ENCODE measurements around the gene KTN1. TPM values are rescaled to one million over a fixed set of nuclear protein-coding genes. Genes with fewer than 3 reads are reported as not detected.
A peak's percentile ranks its signal among the peaks of the same experiment; 100 is the strongest.

KTN1 gene
- 100 to 1,000 TPM in 4 of 8 experiments, 10 to 100 TPM in 4; 61.4 to 201 (median 93.5) TPM for total RNA-seq

GRCh38 chr14:55579724-55580469 lies at the start of gene KTN1:
TSS of gene KTN1 (plus strand) at chr14:55580207. CDS start at chr14:55612049, 31,842 bp downstream.
- Histone ChIP-seq H3K4me3 (peak within 1 kb of the TSS; percentile 65 to 94 (median 73)), H3K27ac (peak within 1 kb of the TSS; percentile 76 to 90), H3K4me1 (replicated peaks in 1 of 2) (peaks cover 10 to 16% of the 10 kb centered on the region in 2 donors)
- WGBS, 10 experiments: 0 to 1% (median 0%) methylated on average over 2 to 11 of the region's 96 CpGs; no CpG with 5 or more reads in 6 of the 10 experiments
- in situ Hi-C loops (cut with MboI; ENCODE audit: low pct_unique_long_range_greater_than_20kb in 2 of 9, low sequenced_read_pairs in 9 of 9, unreplicated experiment in 9 of 9): loop anchor here in 1 of 9 experiments (25.0 kb wide), 1 partner anchor 143 kb away; the partner anchor contains the start of gene TBPL2
- peak; percentile 78 to 92 (median 88) for ATAC-seq (replicated peaks in 6 of 8)

GRCh38 chr14:55530464-55530863 lies 49.5 kb upstream of the KTN1 start:
- in situ Hi-C loops (cut with MboI; ENCODE audit: low pct_unique_long_range_greater_than_20kb in 2 of 9, low sequenced_read_pairs in 9 of 9, unreplicated experiment in 9 of 9): no loop called here
- ATAC-seq (replicated peaks in 6 of 8): no peak
- no peaks in the 10 kb centered on the region for H3K4me1 ChIP-seq (replicated peaks in 1 of 2)
- no peak overlapping the region for H3K27ac ChIP-seq
- H3K4me3 ChIP-seq: no peak overlapping the region
- WGBS, 10 experiments: 80 to 100% (median 93%) methylated on average over 1 to 2 of the region's 3 CpGs; no CpG with 5 or more reads in 6 of the 10 experiments

GRCh38 chr14:55532645-55533344 lies 47.2 kb upstream of the KTN1 start:
- in situ Hi-C loops (cut with MboI; ENCODE audit: low pct_unique_long_range_greater_than_20kb in 2 of 9, low sequenced_read_pairs in 9 of 9, unreplicated experiment in 9 of 9): no loop called here
- 43 to 100% (median 68%) methylated on average over 2 to 5 of the region's 7 CpGs; no CpG with 5 or more reads in 1 of the 10 experiments for WGBS, 10 experiments
- ATAC-seq (replicated peaks in 6 of 8): no peak
- no peaks in the 10 kb centered on the region for H3K4me1 ChIP-seq (replicated peaks in 1 of 2)
- H3K4me3 ChIP-seq: no peak overlapping the region
- H3K27ac ChIP-seq: no peak overlapping the region

- ATAC-seq (replicated peaks in 6 of 8): no peak
- Histone ChIP-seq H3K27ac (no peak overlapping the region), H3K4me3 (no peak overlapping the region), H3K4me1 (replicated peaks in 1 of 2) (no peaks in the 10 kb centered on the region)
- 57 to 100% (median 78%) methylated on average over 1 to 5 of the region's 5 CpGs; no CpG with 5 or more reads in 1 of the 10 experiments for WGBS, 10 experiments
- in situ Hi-C loops (cut with MboI; ENCODE audit: low pct_unique_long_range_greater_than_20kb in 2 of 9, low sequenced_read_pairs in 9 of 9, unreplicated experiment in 9 of 9): no loop called here
Observed at GRCh38 chr14:55533960-55534359, 46.0 kb upstream of the KTN1 start.

- no peak overlapping the region for H3K4me3 ChIP-seq
- H3K27ac ChIP-seq: no peak overlapping the region
- in situ Hi-C loops (cut with MboI; ENCODE audit: low pct_unique_long_range_greater_than_20kb in 2 of 9, low sequenced_read_pairs in 9 of 9, unreplicated experiment in 9 of 9): no loop called here
- H3K4me1 ChIP-seq (replicated peaks in 1 of 2): no peaks in the 10 kb centered on the region
- peak in 2 of 8 experiments; percentile 56 to 82 for ATAC-seq (replicated peaks in 6 of 8)
- WGBS, 10 experiments: 54 to 100% (median 67%) methylated on average over 1 to 2 of the region's 2 CpGs; no CpG with 5 or more reads in 1 of the 10 experiments
Observed at GRCh38 chr14:55535516-55536203, 44.3 kb upstream of the KTN1 start.

GRCh38 chr14:55536204-55536708 lies 43.8 kb upstream of the KTN1 start:
- peak in 2 of 8 experiments; percentile 29 to 58 for ATAC-seq (replicated peaks in 6 of 8)
- in situ Hi-C loops (cut with MboI; ENCODE audit: low pct_unique_long_range_greater_than_20kb in 2 of 9, low sequenced_read_pairs in 9 of 9, unreplicated experiment in 9 of 9): no loop called here
- Histone ChIP-seq H3K4me3 (no peak overlapping the region), H3K4me1 (replicated peaks in 1 of 2) (no peaks in the 10 kb centered on the region), H3K27ac (no peak overlapping the region)

- no peaks in the 10 kb centered on the region for H3K4me1 ChIP-seq (replicated peaks in 1 of 2)
- H3K4me3 ChIP-seq: no peak overlapping the region
- no peak for ATAC-seq (replicated peaks in 6 of 8)
- H3K27ac ChIP-seq: no peak overlapping the region
- in situ Hi-C loops (cut with MboI; ENCODE audit: low pct_unique_long_range_greater_than_20kb in 2 of 9, low sequenced_read_pairs in 9 of 9, unreplicated experiment in 9 of 9): no loop called here
Observed at GRCh38 chr14:55537782-55538181, 42.2 kb upstream of the KTN1 start.

- no peak for ATAC-seq (replicated peaks in 6 of 8)
Observed at GRCh38 chr14:55539975-55540374, 40.0 kb upstream of the KTN1 start.

GRCh38 chr14:55540847-55541773 lies 38.9 kb upstream of the KTN1 start:
- H3K27ac ChIP-seq: no peak overlapping the region
- ATAC-seq (replicated peaks in 6 of 8): peak in 2 of 8 experiments; percentile 65 to 84

More at GRCh38 chr14:55539975-55540374, 40.0 kb upstream of the KTN1 start:
- Histone ChIP-seq H3K4me3 (no peak overlapping the region), H3K4me1 (replicated peaks in 1 of 2) (no peaks in the 10 kb centered on the region), H3K27ac (no peak overlapping the region)
- WGBS, 10 experiments: 90 to 100% (median 100%) methylated on average over 1 to 2 of the region's 2 CpGs; no CpG with 5 or more reads in 3 of the 10 experiments
- in situ Hi-C loops (cut with MboI; ENCODE audit: low pct_unique_long_range_greater_than_20kb in 2 of 9, low sequenced_read_pairs in 9 of 9, unreplicated experiment in 9 of 9): no loop called here

GRCh38 chr14:55545779-55546178 lies 34.2 kb upstream of the KTN1 start:
- no peaks in the 10 kb centered on the region for H3K4me1 ChIP-seq (replicated peaks in 1 of 2)
- in situ Hi-C loops (cut with MboI; ENCODE audit: low pct_unique_long_range_greater_than_20kb in 2 of 9, low sequenced_read_pairs in 9 of 9, unreplicated experiment in 9 of 9): no loop called here
- H3K4me3 ChIP-seq: no peak overlapping the region
- no peak for ATAC-seq (replicated peaks in 6 of 8)
- no peak overlapping the region for H3K27ac ChIP-seq
- 0 to 100% (median 61%) methylated on average over 1 of the region's 1 CpG; no CpG with 5 or more reads in 1 of the 10 experiments for WGBS, 10 experiments

More at GRCh38 chr14:55540847-55541773, 38.9 kb upstream of the KTN1 start:
- 70 to 94% (median 84%) methylated on average over 2 to 5 of the region's 5 CpGs for WGBS, 10 experiments
- in situ Hi-C loops (cut with MboI; ENCODE audit: low pct_unique_long_range_greater_than_20kb in 2 of 9, low sequenced_read_pairs in 9 of 9, unreplicated experiment in 9 of 9): no loop called here
- Histone ChIP-seq H3K4me3 (no peak overlapping the region), H3K4me1 (replicated peaks in 1 of 2) (no peaks in the 10 kb centered on the region)

GRCh38 chr14:55546212-55546874 lies 33.7 kb upstream of the KTN1 start:
- Histone ChIP-seq H3K4me3 (no peak overlapping the region), H3K4me1 (replicated peaks in 1 of 2) (no peaks in the 10 kb centered on the region), H3K27ac (no peak overlapping the region)
- in situ Hi-C loops (cut with MboI; ENCODE audit: low pct_unique_long_range_greater_than_20kb in 2 of 9, low sequenced_read_pairs in 9 of 9, unreplicated experiment in 9 of 9): no loop called here
- 88 to 100% (median 100%) methylated on average over 1 to 3 of the region's 3 CpGs; no CpG with 5 or more reads in 1 of the 10 experiments for WGBS, 10 experiments
- no peak for ATAC-seq (replicated peaks in 6 of 8)
